CD4-positive, alpha-beta T cell treated with Interleukin-6 at 100 ng/mL for 8 hours (primary cell): ENCODE measurements around the gene FSTL5.

Experiments used
- DNase-seq: peaks from one replicate; pipeline ENCODE4 v3.0.0-alpha.2; 2020; ENCODE audit warnings: mixed read lengths, low spot score

Gene FSTL5

DNA sequence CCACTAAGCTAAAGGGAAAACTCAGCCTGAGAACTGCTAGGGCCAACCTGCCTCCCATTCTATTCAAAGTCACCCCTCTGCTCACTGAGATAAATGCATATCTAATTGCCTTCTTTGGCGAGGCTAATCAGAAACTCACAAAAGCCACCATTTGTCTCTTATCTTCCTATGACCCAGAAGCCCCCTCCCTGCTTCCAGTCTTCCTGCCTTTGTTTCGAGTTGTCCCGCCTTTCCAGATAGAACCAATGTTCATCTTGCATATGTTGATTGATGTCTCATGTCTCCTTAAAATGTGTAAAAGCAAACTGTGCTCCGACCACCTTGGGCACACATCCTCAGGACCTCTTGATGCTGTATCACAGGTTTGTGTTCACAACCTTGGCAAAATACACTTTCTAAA is 459.8 kb downstream of the FSTL5 start:
- no peak for DNase-seq

GRCh38 chr4:161702287-161702686 is 461.5 kb downstream of the FSTL5 start:
- no peak for DNase-seq

- no peak for DNase-seq
Observed at GRCh38 chr4:161696944-161697343, 466.9 kb downstream of the FSTL5 start.

GRCh38 chr4:161680146-161680545 is 483.7 kb downstream of the FSTL5 start:
- DNase-seq = no peak

GRCh38 chr4:161664740-161665139 is 499.1 kb downstream of the FSTL5 start:
- no peak for DNase-seq

DNA sequence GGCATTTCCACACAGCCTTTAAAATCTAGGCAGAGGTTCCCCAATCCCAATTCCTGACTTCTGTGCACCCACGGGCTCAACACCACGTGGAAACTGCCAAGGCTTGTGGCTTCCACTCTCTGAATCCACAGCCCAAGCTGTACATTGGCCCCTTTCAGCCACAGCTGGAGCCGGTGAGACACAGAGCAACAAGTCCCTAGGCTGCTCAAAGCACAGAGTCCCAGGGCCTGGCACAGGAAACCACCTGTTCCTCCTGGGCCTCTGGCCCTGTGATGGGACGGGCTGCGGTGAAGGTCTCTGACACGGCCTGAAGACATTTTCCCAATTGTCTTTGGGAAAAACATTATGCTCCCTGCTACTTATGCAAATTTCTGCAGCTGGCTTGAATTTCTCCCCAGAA is 500.0 kb downstream of the FSTL5 start:
- no peak for DNase-seq

GRCh38 chr4:161658676-161659075 is 505.1 kb downstream of the FSTL5 start:
- DNase-seq = no peak

GRCh38 chr4:161657616-161658015 is 506.2 kb downstream of the FSTL5 start:
- no peak for DNase-seq

- no peak for DNase-seq
Observed at GRCh38 chr4:161656594-161656993, 507.2 kb downstream of the FSTL5 start.

GRCh38 chr4:161655148-161655547 is 508.7 kb downstream of the FSTL5 start:
- no peak for DNase-seq

DNA sequence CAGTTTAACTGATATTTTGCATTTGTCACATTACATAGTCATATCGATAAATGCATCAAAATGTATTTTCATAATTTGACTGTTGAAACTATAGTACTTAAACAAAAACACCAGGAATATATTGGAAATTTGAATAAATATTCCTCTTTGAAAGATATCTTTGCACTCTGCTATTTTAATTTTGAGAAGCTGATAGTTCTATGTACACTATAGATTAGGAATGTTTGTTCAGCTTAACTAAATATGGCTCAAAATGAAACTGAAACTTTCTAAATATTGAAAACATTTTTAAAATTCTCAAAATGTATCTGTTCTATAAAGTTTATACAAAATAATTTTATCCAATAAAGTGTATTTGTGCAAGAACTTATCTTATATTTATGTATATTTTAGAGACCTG is 510.1 kb downstream of the FSTL5 start:
- DNase-seq = no peak

DNA sequence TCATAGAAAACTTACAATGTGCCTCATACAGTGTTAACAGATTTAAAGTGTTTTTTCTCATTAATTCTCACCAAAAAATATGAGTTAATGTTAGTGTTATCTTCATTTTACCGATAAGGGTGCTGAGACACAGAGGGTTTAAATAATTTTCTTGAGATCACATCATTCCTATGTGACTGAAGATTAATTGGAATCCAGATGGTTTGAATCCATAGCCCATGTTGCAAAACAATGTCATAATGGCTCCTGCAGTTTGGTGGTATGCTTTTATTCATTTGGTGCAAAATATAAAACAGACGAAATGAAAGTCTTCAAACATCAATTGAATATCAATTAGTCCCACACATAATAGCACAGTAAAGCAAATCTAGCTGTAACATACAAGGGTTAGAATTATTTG is 512.2 kb downstream of the FSTL5 start:
- DNase-seq = no peak

DNA sequence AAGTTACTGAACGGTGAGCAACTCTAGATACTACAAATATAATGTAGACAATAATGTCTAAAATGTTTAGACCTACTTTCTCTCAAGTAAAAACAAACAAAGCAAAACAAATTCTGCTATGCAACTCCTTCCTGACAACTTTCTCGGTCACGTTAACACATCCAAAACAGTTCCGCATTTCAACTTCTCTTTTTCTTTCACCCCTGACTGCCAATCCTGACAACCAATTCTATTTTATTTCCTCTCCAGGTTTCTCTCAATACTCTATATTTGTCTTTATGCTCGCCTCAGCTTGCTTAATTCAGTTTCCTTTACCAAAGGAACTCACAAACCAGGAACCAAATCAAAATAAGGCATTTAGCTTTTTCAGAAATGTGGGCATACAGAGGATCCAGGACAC is 513.0 kb downstream of the FSTL5 start:
- no peak for DNase-seq

GRCh38 chr4:161647757-161648156 is 516.0 kb downstream of the FSTL5 start:
- no peak for DNase-seq

DNA sequence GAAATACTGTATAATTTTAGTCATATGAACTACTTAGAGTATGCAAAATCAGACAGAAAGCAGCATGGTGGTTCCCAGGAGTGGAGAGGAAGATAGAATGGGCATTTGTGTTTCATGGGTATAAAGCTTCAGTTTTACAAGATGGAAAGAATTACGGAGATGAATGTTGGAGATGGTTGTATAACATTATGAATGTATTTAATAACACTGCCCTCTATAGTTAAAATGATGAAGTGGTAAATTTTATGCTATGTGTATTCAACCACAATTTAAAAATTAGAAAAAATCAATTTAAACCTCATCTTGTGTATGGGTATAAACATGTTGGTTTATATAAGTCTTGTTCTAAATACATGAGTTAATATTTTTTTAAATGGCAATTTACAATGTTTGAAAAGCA is 521.1 kb downstream of the FSTL5 start:
- DNase-seq = no peak

DNA sequence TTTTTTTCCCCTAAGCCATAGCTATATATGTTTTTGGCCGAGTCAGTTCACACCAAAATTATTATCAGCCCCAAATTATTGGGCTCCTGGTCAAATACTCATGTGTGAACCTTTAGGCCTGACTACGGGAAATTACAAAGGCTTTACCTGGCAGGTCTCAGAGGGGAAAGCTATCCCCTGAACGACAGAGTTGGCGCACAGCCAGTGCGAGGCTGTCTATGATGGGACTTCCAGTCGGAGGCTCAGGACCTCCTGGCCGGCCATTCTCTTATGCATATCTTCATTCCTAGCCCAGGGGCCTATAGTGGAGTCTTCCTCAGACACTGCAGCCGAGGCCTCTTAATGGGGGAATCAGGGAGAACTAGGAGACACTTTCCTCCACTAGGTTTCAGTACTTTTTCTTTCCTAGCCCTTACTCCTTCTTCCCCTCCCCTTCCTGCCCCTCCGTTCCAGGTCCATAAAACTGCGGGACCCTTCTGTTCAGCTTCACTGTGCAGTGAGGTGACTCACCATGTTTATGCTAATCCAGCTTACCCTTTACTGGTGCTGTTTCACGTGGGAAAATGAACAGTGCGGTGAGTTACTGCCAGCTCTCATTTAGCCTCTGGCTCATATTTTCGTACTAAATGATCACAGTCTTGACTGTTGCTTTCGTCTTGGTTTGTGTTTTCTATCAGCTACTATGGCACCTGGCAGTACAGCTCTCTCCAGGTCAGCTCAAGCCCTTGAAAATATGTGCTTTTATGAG is 533.9 kb downstream of the FSTL5 start:
- no peak for DNase-seq

DNA sequence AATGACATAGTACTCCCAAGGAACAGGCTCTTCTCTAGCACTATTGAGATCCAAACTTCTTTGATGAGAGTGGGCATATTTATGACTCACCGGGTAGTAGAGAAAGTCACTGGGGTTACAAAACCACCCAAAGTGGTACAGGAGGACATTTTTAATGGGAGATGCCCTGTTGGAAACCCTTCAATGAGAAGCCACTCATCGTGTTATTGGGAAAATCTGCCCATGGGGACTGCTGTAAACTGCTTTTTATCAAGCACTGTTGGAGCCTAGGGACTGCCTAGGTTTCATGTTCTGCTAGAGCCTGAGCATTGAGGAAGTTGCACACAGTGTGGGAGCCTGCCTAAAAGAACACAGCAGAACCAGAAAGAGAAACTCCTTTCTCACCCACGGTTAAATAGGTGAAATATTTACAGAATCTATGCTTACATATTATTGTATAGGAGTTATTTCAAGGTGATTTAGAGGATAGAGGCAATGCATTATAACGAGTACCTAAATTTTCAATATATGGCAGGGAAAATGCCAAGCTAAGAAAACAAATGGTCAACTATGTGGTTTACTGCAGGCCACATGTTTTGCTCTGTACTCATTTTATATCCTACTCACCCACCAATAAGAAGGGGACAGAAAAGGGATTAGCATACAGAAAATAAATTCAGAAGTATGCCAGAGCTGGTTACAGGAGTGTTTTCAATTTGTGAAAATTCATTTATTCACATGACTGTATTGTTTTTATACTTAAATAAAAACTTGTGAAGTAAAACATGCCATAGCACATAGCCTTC is 559.1 kb downstream of the FSTL5 start:
- DNase-seq = no peak

DNA sequence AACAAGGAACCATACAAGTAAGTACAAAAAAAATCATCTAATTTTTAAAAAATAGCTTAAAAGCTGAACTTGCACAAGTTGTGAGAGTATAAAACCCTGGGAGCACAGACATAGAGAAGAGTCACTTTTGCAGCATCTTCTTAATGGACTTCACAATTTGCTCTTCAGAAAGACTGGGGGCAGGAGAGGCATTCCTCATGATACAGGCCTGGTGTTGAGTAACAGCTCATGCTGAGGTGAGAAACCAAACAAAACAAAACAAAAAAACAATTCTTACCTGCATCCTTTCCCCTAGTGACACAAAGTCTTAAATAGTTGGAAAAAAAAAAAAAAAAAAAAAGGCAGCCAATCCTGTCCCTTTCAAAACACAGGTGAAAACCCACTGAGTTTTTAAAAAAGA is 562.8 kb downstream of the FSTL5 start:
- DNase-seq = no peak

- no peak for DNase-seq
Observed at GRCh38 chr4:161595230-161595771, 568.5 kb downstream of the FSTL5 start.

- no peak for DNase-seq
Observed at GRCh38 chr4:161585011-161585410, 578.8 kb downstream of the FSTL5 start.

DNA sequence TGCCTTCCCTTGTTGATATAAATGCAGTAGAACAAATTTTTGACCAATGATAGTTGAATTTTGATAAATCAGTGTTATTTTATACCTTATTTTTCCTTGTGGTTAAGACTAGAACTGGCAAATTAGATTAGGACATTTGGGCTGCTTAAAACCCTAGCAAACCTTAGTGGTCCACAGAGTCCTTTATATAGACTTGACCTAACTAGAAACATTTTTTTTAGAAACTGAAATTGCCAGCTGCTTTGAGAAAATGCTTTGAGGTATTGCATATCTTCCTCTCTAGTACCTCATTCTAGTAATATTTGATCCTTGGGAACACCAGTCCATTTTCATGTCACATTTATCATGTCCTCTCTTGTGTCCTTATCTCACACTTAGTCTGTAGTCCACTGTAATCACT is 580.3 kb downstream of the FSTL5 start:
- DNase-seq = no peak

DNA sequence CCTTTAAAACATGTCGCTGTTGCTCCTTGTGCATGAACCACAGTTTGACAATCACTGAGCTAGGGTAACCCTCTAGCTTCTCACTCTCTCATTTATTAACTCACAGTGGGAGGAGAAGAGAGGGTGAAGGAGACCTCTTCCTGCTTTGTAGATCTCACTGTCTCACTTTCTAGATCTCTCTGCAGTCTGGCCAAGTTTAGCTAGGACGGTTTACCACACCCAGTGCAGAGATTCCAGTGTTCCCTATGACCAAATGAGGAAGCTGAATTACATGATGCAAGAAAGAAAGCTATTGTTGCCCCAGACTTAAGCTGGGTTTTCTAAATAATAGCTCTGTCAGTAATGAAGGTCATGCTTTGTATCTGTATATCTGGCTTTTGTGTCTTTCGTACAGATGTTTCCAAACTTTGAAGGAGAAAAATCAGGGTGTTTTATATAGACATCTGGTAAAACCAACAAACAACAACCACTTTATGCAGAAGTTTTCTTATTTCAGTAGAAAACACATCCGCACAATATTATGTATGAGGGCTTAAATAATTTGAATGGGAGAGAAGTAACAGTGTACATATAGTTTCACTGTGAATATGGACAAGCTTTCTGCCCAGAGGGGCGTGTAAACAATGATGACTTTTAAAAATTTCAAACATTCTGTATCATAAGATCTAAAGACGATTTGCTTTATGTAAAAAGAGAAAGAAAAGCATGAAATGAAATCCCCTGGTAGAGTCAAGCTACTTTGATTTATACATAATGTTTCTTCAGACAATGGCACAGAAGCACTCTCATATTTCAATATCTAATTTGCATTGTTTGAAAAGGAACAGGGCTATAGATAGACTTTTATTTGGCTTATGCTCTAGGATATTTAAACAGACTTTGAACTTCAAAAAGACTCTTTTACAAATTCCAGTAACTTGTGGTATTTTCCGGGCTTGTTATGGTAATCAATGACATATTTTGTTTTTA is 582.3 kb downstream of the FSTL5 start:
- DNase-seq = no peak
